AG04450 (cell line): ENCODE measurements around the gene EHHADH. TPM values are rescaled to one million over a fixed set of nuclear protein-coding genes. Genes with fewer than 3 reads are reported as not detected.

Experiments
- CTCF ChIA-PET: fragments of 300-600, 350-600 bp; formaldehyde crosslinking; extraction: SDS; loops from one replicate; lab custom pipeline; 2022; ENCODE audit warnings: antibody characterized with exemption, inconsistent platforms; lab: Charles Lee
- POLR2A ChIA-PET: fragments of 350-600 bp; formaldehyde crosslinking; extraction: SDS; loops from one replicate; lab custom pipeline; 2021; ENCODE audit warnings: antibody characterized with exemption, inconsistent platforms; lab: Yijun Ruan, JAX
- DNase-seq: peaks from one replicate; pipeline ENCODE4 v3.0.0-alpha.2; 2011; ENCODE audit warnings: low read depth, low spot score
- H3K27ac ChIP-seq: one replicate; pipeline ENCODE4 v1.5.1; 2012; ENCODE audit warnings: low read depth, low read length, control low read depth
- H3K27me3 ChIP-seq: one replicate; pipeline ENCODE4 v1.6.0; 2012; ENCODE audit warnings: low read length; ENCODE audit not compliant: control insufficient read depth, insufficient read depth
- H3K4me3 ChIP-seq: 2 replicates; pipeline ENCODE4 v1.5.1; 2011; ENCODE audit warnings: mild to moderate bottlenecking, low read depth, low read length, control low read depth
- H3K9me3 ChIP-seq: 2 replicates; pipeline ENCODE4 v1.5.1; 2012; ENCODE audit warnings: low read length; ENCODE audit not compliant: control insufficient read depth, insufficient read depth
- polyA plus RNA-seq: library from polyadenylated mRNA; depleted of rRNA; stranded (reverse); fragments of >200 nt; gene quantifications from 2 replicates; pipeline ENCODE4 v1.2.3, GENCODE V29; 2011
- TF ChIP-seq, protein P1 (sequence below): IDR thresholded peaks from 2 replicates; pipeline ENCODE4 v1.5.1; 2011; ENCODE audit warnings: low read depth, low read length, control low read depth, inconsistent platforms

EHHADH gene
- polyA plus RNA-seq, 1 experiment, result 4.2 TPM

DNA sequence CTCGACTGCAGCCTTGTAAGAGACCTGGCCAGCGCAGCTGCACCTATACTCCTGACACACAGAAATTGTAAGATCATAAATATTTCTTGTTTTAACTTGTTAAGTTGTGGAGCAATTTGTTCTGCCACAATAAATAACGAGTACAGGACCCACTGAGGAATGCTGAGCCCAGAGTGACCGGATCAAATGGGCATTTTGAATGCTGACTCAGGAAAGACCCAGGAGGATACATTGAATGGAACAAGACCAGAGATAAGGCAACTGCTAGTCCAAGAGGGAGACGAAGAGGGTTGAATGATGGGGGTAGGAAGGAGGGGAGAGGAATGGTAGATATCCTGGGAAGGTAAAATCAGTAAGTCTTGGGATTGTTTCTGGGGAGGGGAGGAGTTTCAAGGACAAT lies 92.1 kb downstream of the EHHADH start:
- H3K9me3 ChIP-seq, result no peaks in the 10 kb centered on the region
- H3K4me3 ChIP-seq, result no peak overlapping the region
- TF ChIP-seq, protein P1, sequence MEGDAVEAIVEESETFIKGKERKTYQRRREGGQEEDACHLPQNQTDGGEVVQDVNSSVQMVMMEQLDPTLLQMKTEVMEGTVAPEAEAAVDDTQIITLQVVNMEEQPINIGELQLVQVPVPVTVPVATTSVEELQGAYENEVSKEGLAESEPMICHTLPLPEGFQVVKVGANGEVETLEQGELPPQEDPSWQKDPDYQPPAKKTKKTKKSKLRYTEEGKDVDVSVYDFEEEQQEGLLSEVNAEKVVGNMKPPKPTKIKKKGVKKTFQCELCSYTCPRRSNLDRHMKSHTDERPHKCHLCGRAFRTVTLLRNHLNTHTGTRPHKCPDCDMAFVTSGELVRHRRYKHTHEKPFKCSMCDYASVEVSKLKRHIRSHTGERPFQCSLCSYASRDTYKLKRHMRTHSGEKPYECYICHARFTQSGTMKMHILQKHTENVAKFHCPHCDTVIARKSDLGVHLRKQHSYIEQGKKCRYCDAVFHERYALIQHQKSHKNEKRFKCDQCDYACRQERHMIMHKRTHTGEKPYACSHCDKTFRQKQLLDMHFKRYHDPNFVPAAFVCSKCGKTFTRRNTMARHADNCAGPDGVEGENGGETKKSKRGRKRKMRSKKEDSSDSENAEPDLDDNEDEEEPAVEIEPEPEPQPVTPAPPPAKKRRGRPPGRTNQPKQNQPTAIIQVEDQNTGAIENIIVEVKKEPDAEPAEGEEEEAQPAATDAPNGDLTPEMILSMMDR, result no peak
- CTCF ChIA-PET, result interaction anchor here (1.5 kb wide), 1 partner anchor 14 kb away, joined by 4 read pairs; no protein-coding TSS in a partner anchor
- H3K27ac ChIP-seq, result no peak overlapping the region
- H3K27me3 ChIP-seq, result peaks cover 28% of the 10 kb centered on the region
- no peak for DNase-seq
- POLR2A ChIA-PET, result no interaction called here

DNA sequence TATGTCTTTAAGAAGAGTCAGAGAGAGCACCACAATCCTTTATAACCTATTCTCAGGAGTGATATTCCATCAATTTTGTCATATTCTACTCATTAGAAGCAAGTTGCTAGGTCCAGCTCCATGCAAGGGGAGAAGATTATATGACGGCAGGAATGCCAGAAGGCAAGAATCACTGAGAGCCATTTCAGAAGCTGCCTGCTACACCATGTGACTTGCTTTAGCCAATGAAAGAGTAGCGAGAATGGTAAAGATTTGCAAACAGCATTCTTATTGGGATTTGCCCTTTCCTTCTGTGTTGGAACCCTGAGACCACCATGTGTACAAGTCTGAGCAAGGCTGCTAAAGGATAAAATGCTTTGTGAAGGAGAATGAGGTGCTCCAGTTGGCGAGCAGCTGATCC lies 96.5 kb downstream of the EHHADH start:
- H3K9me3 ChIP-seq, result no peaks in the 10 kb centered on the region
- ChIA-PET CTCF (no interaction called here), POLR2A (no interaction called here)
- no peak for DNase-seq
- no peak overlapping the region for H3K27ac ChIP-seq
- H3K4me3 ChIP-seq, result no peak overlapping the region
- H3K27me3 ChIP-seq, result peaks cover 34% of the 10 kb centered on the region
- TF ChIP-seq, protein P1, result no peak

DNA sequence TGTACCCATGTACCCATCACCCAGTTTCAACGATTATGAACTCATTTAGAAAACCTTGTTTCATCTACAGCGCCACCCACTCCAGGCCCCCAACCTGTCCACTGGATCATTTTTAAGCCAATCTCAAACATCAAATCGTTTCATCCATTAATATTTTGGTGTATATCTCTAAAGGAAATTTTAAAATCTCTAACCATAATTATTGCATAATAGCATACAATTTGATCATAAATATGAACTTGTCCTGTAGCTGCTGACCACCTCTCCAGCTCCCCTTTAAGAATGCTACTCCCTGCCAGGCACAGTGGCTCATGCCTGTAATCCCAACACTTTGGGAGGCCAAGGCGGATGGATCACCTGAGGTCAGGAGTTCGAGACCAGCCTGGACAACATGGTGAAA lies 98.2 kb downstream of the EHHADH start:
- no peak for DNase-seq
- CTCF ChIA-PET, result interaction anchor here (1.4 kb wide), 1 partner anchor 21 kb away, joined by 4 read pairs; no protein-coding TSS in a partner anchor
- Histone ChIP-seq H3K27ac (no peak overlapping the region), H3K4me3 (no peak overlapping the region), H3K9me3 (no peaks in the 10 kb centered on the region), H3K27me3 (peaks cover 43% of the 10 kb centered on the region)
- POLR2A ChIA-PET, result no interaction called here
- TF ChIP-seq, protein P1, result no peak

DNA sequence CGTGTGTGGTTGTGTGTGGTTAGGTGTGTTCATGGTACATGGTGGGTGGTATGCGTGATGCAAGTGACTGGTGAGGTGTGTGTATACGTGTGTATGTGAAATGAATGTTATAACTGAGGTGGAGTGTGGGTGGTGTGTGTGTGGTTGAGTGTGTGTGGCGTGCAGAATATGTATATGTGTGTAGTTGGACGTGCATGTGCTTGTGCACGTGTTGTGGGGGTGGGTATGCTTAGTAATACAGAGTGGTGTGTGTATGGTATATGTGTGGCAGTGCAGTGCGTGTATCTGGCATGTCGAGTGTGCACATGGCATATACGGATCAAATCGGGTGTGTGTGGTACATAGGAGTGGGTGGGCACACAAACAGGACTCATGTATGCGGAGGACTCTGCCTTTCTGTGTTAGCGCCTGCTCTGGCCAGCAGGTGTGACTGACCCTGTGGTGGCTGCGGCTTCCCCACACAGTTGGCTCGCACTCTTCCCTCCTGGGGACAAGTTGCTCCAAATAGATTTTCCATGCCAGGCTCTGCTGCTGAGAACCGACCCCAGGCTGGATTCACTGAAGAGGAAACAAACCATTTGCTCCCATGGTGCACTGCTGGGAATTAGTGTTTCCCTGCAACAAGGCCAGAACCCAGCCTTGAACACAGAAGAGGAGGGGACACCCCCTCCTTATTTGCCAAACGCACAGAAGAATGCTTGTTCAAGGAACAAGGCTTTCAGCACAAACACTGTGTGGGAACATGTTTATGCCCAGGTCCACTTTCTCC lies 99.8 kb downstream of the EHHADH start:
- Histone ChIP-seq H3K9me3 (no peaks in the 10 kb centered on the region), H3K27ac (no peak overlapping the region), H3K27me3 (peaks cover 36% of the 10 kb centered on the region), H3K4me3 (no peak overlapping the region)
- DNase-seq, result no peak
- CTCF ChIA-PET, result interaction anchor here (0.6 to 1.4 kb wide), 2 partner anchors 22 to 148 kb away, joined by 4 read pairs; no protein-coding TSS in a partner anchor
- POLR2A ChIA-PET, result no interaction called here
- TF ChIP-seq, protein P1, result no peak

DNA sequence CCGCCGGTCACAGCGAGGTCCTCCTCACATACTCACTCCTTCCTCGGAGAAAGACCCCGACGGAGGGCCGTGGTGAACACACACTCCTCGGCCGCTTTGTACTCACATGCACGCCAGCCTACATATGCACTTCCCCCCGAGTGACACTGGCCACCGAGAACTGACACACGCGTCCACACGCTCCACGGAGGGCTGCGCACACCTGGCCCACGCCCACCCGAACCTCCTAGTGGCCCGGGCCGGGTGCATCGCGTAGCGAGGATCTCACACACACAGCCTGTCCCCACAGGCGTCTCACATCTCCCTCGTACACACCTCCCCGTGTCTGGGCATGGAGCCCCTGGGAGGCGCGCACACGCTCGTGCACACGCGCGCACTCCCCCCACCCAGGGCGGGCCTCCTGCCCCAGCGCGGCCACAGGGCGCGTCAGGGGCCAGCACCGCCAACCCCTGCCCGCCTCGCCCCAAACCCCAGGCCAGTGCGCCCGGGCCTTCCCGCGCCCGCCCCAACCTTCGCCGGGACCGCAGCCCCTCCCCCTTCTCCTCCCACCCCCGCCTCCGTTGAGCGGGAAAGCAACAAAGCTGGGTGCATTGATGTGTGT lies 100.6 kb downstream of the EHHADH start:
- ChIA-PET POLR2A (no interaction called here), CTCF (interaction anchor here (0.6 kb wide), 1 partner anchor 147 kb away, joined by 4 read pairs; no protein-coding TSS in a partner anchor)
- no peak for DNase-seq
- Histone ChIP-seq H3K27me3 (peaks cover 36% of the 10 kb centered on the region), H3K4me3 (peak overlapping the region; percentile 68), H3K9me3 (no peaks in the 10 kb centered on the region), H3K27ac (no peak overlapping the region)
- TF ChIP-seq, protein P1, result no peak
